Endothelial cell of umbilical vein (primary cell): ENCODE results near the gene DGKD. TPM values are rescaled to one million over a fixed set of nuclear protein-coding genes. Genes with fewer than 3 reads are reported as not detected.
A peak's percentile ranks its signal among the peaks of the same experiment; 100 is the strongest.

ENCODE experiments used
- Bru-seq: library from RNA; stranded (reverse); fragments of 400-500 nt; gene quantifications from one replicate; lab custom pipeline; 2021; lab: Mats Ljungman, UMichigan
- BruChase-seq, 2 experiments: library from RNA; stranded (reverse); fragments of 400-500 nt; gene quantifications; one replicate each; lab custom pipeline; 2021; lab: Mats Ljungman, UMichigan
- BruUV-seq: library from RNA; stranded (reverse); fragments of 400-500 nt; replicated peaks from 2 replicates; lab custom pipeline; 2021; lab: Mats Ljungman, UMichigan
- CTCF ChIA-PET: fragments of 300-600, 350-600 bp; sonication (Branson Sonifier 250); formaldehyde crosslinking; loops from one replicate; lab custom pipeline; 2021; ENCODE audit warnings: antibody characterized with exemption, inconsistent platforms; lab: Charles Lee
- POLR2A ChIA-PET: fragments of 300-600, 350-600 bp; sonication (Branson Sonifier 250); formaldehyde crosslinking; loops from one replicate; lab custom pipeline; 2021; ENCODE audit warnings: antibody characterized with exemption, inconsistent platforms; lab: Charles Lee
- DNase-seq: peaks from one replicate; pipeline ENCODE4 v3.0.0-alpha.2; 2011; ENCODE audit warnings: low read depth, low spot score
- FAIRE-seq: peaks from 2 replicates; lab custom pipeline; 2011; peaks lifted over from hg19 to GRCh38; lab: Jason Lieb, UNC
- H2AFZ ChIP-seq: 2 replicates; pipeline ENCODE4 v1.6.0; 2012; ENCODE audit warnings: low read depth, low read length, control low read depth, inconsistent platforms
- H3K27ac ChIP-seq: 2 replicates; pipeline ENCODE4 v1.5.1; 2011; ENCODE audit warnings: low read depth, mild to moderate bottlenecking, control low read depth, low read length, moderate library complexity; ENCODE audit not compliant: insufficient read depth
- H3K27me3 ChIP-seq, 2 experiments: 2 replicates each; pipeline versions ENCODE4 v1.6.0 to v1.6.1; 2011; ENCODE audit warnings: low read length in 2 of 2, mixed read lengths in 1 of 2; ENCODE audit not compliant: control insufficient read depth in 2 of 2, insufficient read depth in 2 of 2
- H3K36me3 ChIP-seq, 2 experiments: 2 replicates in 1 of 2; 3 replicates in 1 of 2; pipeline ENCODE4 v1.5.1; 2011; ENCODE audit warnings: low read length in 2 of 2, mild to moderate bottlenecking in 1 of 2, moderate library complexity in 1 of 2; ENCODE audit not compliant: control insufficient read depth in 2 of 2, insufficient read depth in 2 of 2; ENCODE audit errors: extremely low read depth in 1 of 2
- H3K4me1 ChIP-seq: 3 replicates; pipeline ENCODE4 v1.5.1; 2011; ENCODE audit warnings: mild to moderate bottlenecking, low read length; ENCODE audit not compliant: control insufficient read depth, insufficient read depth; ENCODE audit errors: extremely low read depth
- H3K4me2 ChIP-seq: 2 replicates; pipeline ENCODE4 v1.6.1; 2011; ENCODE audit warnings: low read length, control low read depth, mixed read lengths; ENCODE audit not compliant: insufficient read depth
- H3K4me3 ChIP-seq, 3 experiments: fragments of 200-600 bp in 1 of 3; sonication (generic), shearing (Covaris generic) in 1 of 3; replicated peaks in 1 of 3; 2 replicates each; pipeline ENCODE4 v1.5.1; 2011 to 2016; ENCODE audit warnings: control low read depth in 3 of 3, low read length in 3 of 3, mild to moderate bottlenecking in 2 of 3, inconsistent platforms in 1 of 3, low read depth in 1 of 3, moderate library complexity in 1 of 3; ENCODE audit not compliant: insufficient read depth in 1 of 3
- H3K79me2 ChIP-seq: 2 replicates; pipeline ENCODE4 v1.6.0; 2012; ENCODE audit warnings: low read length, inconsistent platforms; ENCODE audit not compliant: control insufficient read depth, insufficient read depth
- H3K9ac ChIP-seq: replicated peaks from 2 replicates; pipeline ENCODE3; 2011; ENCODE audit warnings: low read length, control low read depth; ENCODE audit not compliant: insufficient read depth; ENCODE audit errors: extremely low read depth
- H3K9me1 ChIP-seq: replicated peaks from 3 replicates; pipeline ENCODE4 v1.6.0; 2011; ENCODE audit warnings: mild to moderate bottlenecking, low read length; ENCODE audit not compliant: control insufficient read depth, insufficient read depth; ENCODE audit errors: extremely low read depth
- H3K9me3 ChIP-seq: replicated peaks from 2 replicates; pipeline ENCODE4 v1.5.1; 2012; ENCODE audit warnings: low read length, inconsistent platforms; ENCODE audit not compliant: control insufficient read depth, insufficient read depth
- H4K20me1 ChIP-seq: replicated peaks from 2 replicates; pipeline ENCODE3; 2011; ENCODE audit warnings: mild to moderate bottlenecking, low read length; ENCODE audit not compliant: control insufficient read depth, insufficient read depth; ENCODE audit errors: extremely low read depth
- EZH2 ChIP-seq: IDR thresholded peaks from 2 replicates; pipeline ENCODE4 v1.6.1; 2012; ENCODE audit warnings: borderline replicate concordance, low read depth, mild to moderate bottlenecking, moderate library complexity, low read length, inconsistent platforms; ENCODE audit not compliant: severe bottlenecking
- FOS ChIP-seq: IDR thresholded peaks from 2 replicates; pipeline ENCODE4 v1.6.1; 2011; ENCODE audit warnings: mild to moderate bottlenecking, low read length, moderate library complexity, borderline replicate concordance; ENCODE audit not compliant: insufficient read depth
- MYC ChIP-seq: IDR thresholded peaks from one replicate; pipeline ENCODE4 v1.6.1; 2011; ENCODE audit warnings: mild to moderate bottlenecking, low read depth, low read length
- POLR2AphosphoS5 ChIP-seq: IDR thresholded peaks from 2 replicates; pipeline ENCODE4 v1.6.1; 2012; ENCODE audit warnings: low read depth, mild to moderate bottlenecking, control low read depth, low read length, moderate library complexity; ENCODE audit not compliant: insufficient read depth
- dilution Hi-C: fragments of 300-500 bp; cut with MboI; formaldehyde crosslinking; loops from one replicate; pipeline ENCODE4 v1.15.0; 2019; ENCODE audit warnings: low sequenced_read_pairs; ENCODE audit not compliant: extremely low pct_ligation_motif_present
- intact Hi-C: fragments of 100-400 bp; cut with micrococcal nuclease; formaldehyde crosslinking; loops from one replicate; pipeline ENCODE4 v1.10.0; 2022
- long read RNA-seq: library from polyadenylated mRNA; stranded (forward); transcript quantifications from one replicate; pipeline ENCODE4 v2.0.0, GENCODE V29; 2021
- polyA minus RNA-seq, 3 experiments: library from RNA; depleted of rRNA, polyadenylated mRNA; stranded (reverse); fragments of >200 nt; gene quantifications; 1 replicate in 1 of 3; 2 replicates in 2 of 3; pipeline ENCODE4 v1.2.3, GENCODE V29; 2011
- polyA plus RNA-seq, 4 experiments: library from polyadenylated mRNA; depleted of rRNA in 3 of 4; stranded (reverse) in 3 of 4; unstranded in 1 of 4; fragments of >200 nt; gene quantifications; 2 replicates each; pipeline versions ENCODE4 v1.2.1 to v1.2.3, GENCODE V29; 2011 to 2012; ENCODE audit warnings: missing spikeins in 1 of 4
- total RNA-seq: library from RNA; stranded (reverse); gene quantifications from 2 replicates; pipeline ENCODE4 v1.2.3, GENCODE V29; 2021
- TF ChIP-seq, protein P1 (sequence below), 2 donors: IDR thresholded peaks; 1 replicate in 1 of 2; 2 replicates in 1 of 2; pipeline ENCODE4 v1.5.1; 2011; ENCODE audit warnings: low read length in 2 of 2, mild to moderate bottlenecking in 2 of 2, moderate library complexity in 2 of 2, control low read depth in 1 of 2, inconsistent platforms in 1 of 2, low read depth in 1 of 2; ENCODE audit not compliant: insufficient read depth in 1 of 2; ENCODE audit errors: extremely low read depth in 1 of 2

Gene DGKD, protein sequence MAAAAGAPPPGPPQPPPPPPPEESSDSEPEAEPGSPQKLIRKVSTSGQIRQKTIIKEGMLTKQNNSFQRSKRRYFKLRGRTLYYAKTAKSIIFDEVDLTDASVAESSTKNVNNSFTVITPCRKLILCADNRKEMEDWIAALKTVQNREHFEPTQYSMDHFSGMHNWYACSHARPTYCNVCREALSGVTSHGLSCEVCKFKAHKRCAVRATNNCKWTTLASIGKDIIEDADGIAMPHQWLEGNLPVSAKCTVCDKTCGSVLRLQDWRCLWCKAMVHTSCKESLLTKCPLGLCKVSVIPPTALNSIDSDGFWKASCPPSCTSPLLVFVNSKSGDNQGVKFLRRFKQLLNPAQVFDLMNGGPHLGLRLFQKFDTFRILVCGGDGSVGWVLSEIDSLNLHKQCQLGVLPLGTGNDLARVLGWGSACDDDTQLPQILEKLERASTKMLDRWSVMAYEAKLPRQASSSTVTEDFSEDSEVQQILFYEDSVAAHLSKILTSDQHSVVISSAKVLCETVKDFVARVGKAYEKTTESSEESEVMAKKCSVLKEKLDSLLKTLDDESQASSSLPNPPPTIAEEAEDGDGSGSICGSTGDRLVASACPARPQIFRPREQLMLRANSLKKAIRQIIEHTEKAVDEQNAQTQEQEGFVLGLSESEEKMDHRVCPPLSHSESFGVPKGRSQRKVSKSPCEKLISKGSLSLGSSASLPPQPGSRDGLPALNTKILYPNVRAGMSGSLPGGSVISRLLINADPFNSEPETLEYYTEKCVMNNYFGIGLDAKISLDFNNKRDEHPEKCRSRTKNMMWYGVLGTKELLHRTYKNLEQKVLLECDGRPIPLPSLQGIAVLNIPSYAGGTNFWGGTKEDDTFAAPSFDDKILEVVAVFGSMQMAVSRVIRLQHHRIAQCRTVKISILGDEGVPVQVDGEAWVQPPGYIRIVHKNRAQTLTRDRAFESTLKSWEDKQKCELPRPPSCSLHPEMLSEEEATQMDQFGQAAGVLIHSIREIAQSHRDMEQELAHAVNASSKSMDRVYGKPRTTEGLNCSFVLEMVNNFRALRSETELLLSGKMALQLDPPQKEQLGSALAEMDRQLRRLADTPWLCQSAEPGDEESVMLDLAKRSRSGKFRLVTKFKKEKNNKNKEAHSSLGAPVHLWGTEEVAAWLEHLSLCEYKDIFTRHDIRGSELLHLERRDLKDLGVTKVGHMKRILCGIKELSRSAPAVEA
- total RNA-seq (36.5 and 36.6 TPM in 2 replicates), polyA plus RNA-seq (10.4 and 10.8 TPM in 2 replicates), polyA minus RNA-seq (18.7 and 34.0 TPM in 2 replicates), Bru-seq, nascent RNA (percentile 66 among the genes with signal in this experiment), BruChase-seq, experiment 1, labeled RNA remaining after a 6-hour chase (percentile 71 among the genes with signal in this experiment), BruChase-seq, experiment 2, labeled RNA remaining after a 2-hour chase (percentile 68 among the genes with signal in this experiment)
- 8.6 and 10.7 TPM in 2 replicates for polyA plus RNA-seq (2011; cell fraction: cytosol; rRNA removed)
- 73.5 and 81.7 TPM in 2 replicates for polyA plus RNA-seq (2011; cell fraction: nucleus; rRNA removed)
- polyA plus RNA-seq (2012), result 10.4 and 12.6 TPM in 2 replicates
- 10.1 TPM for polyA minus RNA-seq (2011; cell fraction: cytosol; rRNA and poly(A)+ RNA removed)
- 26.2 and 46.1 TPM in 2 replicates for polyA minus RNA-seq (2011; cell fraction: nucleus; rRNA and poly(A)+ RNA removed)
- long read RNA-seq, full-length matches to known transcripts, result 7 of 20 reads
- long read RNA-seq, partial matches to known transcripts, result 8 of 20 reads
- long read RNA-seq, other reads (novel, unspliced or antisense), result 5 of 20 reads

DNA sequence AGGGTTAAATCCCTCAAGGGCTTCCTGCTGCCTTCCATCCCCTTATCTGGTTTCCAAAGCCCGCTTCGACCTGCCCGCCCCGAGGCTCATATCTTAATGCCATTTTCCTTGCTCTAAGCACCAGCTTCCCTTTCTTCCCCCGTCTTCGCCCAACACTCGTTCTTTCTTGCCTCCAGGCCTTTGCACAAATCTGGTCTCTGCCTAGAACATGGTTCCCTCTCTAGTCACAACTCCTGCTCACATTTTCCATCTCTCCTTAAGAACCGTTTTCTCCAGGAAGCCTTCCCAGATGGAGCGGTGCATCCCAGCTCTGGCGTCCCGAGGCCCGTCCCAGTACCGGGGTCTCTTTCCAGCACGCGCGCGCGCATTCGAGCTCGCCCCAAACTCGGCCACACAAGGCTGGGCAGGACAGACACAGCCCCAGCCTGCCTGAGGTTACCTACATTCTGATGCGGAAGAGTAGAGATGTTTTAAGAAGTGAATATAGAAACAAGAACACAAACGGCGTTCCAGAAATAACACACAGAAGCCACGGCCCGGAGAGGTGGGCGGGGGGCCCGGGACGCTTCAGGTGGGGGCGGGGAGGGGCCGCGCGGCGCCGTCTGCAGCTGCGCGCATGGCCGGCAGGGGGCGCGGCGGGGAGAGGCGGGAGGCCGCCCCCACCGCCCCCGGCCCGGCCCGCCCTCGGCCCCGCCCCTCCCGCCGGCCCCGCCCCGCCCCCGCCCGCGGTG, at the start of gene DGKD:
Gene DGKD, plus strand, starts transcription at position 726 of the 731 bp plus-strand sequence. CDS start 25 bp downstream, outside the sequence.
- H3K9me1 ChIP-seq, result no peaks in the 10 kb centered on the region
- H3K9ac ChIP-seq, result peak within 1 kb of the TSS; percentile 56
- peak; percentile 64 for FAIRE-seq
- no TSS peak for BruUV-seq
- POLR2A ChIA-PET, result no interaction called here
- dilution Hi-C loops (no loop called here), intact Hi-C loops (loop anchor here (10.0 kb wide), 1 partner anchor 501 kb away; the partner anchor contains the start of gene HJURP)
- peak within 1 kb of the TSS; percentile 40 to 78 (median 59) for H3K4me3 ChIP-seq
- H3K9me3 ChIP-seq, result no peaks in the 10 kb centered on the region
- no peaks in the 10 kb centered on the region for H3K27me3 ChIP-seq
- H3K4me1 ChIP-seq, result peaks cover 23% of the 10 kb centered on the region
- H4K20me1 ChIP-seq, result no peaks in the 10 kb centered on the region
- CTCF ChIA-PET, result interaction anchor here (0.8 to 1.9 kb wide), 8 partner anchors 8 to 479 kb away, joined by 3 to 20 read pairs (median 4); no protein-coding TSS in a partner anchor
- peak; percentile 56 for DNase-seq
- peak within 1 kb of the TSS; percentile 92 for H2AFZ ChIP-seq
- peaks cover 9% of the 10 kb centered on the region for H3K79me2 ChIP-seq
- TF ChIP-seq, protein P1, sequence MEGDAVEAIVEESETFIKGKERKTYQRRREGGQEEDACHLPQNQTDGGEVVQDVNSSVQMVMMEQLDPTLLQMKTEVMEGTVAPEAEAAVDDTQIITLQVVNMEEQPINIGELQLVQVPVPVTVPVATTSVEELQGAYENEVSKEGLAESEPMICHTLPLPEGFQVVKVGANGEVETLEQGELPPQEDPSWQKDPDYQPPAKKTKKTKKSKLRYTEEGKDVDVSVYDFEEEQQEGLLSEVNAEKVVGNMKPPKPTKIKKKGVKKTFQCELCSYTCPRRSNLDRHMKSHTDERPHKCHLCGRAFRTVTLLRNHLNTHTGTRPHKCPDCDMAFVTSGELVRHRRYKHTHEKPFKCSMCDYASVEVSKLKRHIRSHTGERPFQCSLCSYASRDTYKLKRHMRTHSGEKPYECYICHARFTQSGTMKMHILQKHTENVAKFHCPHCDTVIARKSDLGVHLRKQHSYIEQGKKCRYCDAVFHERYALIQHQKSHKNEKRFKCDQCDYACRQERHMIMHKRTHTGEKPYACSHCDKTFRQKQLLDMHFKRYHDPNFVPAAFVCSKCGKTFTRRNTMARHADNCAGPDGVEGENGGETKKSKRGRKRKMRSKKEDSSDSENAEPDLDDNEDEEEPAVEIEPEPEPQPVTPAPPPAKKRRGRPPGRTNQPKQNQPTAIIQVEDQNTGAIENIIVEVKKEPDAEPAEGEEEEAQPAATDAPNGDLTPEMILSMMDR (IDR thresholded peaks at IDR 0.05; ENCODE audit: extremely low read depth in 1 of 2, insufficient read depth in 1 of 2, low read depth in 1 of 2, low read length in 2 of 2), result peak in 1 of 2 donors; percentile 26
- TF ChIP-seq POLR2AphosphoS5 (no peak), EZH2 (no peak), FOS (no peak), MYC (no peak)
- no peaks in the 10 kb centered on the region for H3K36me3 ChIP-seq
- peak within 1 kb of the TSS; percentile 84 for H3K4me2 ChIP-seq
- H3K27ac ChIP-seq, result peak within 1 kb of the TSS; percentile 19
